ENCODE results near the gene ADIPOR2.
A peak's percentile ranks its signal among the peaks of the same experiment; 100 is the strongest.

The ADIPOR2 gene

GRCh38 chr12:1800401-1801302, 109.8 kb downstream of the ADIPOR2 start:
- TF ChIP-seq REST (IDR thresholded peaks at IDR 0.05; ENCODE audit: insufficient read depth in 1 of 2, low read depth in 2 of 2, low read length in 2 of 2), result no peak
- TF ChIP-seq FOXP2 (optimal IDR thresholded peaks at IDR 0.05; ENCODE audit: borderline replicate concordance, extremely low read depth, extremely low read length, insufficient read depth), result no peak
- TF ChIP-seq POLR2AphosphoS5 (IDR thresholded peaks at IDR 0.05; ENCODE audit: low read depth, low read length), result no peak
- TF ChIP-seq SIN3A (IDR thresholded peaks at IDR 0.05; ENCODE audit: borderline replicate concordance, insufficient read depth, low read length), result no peak

DNA sequence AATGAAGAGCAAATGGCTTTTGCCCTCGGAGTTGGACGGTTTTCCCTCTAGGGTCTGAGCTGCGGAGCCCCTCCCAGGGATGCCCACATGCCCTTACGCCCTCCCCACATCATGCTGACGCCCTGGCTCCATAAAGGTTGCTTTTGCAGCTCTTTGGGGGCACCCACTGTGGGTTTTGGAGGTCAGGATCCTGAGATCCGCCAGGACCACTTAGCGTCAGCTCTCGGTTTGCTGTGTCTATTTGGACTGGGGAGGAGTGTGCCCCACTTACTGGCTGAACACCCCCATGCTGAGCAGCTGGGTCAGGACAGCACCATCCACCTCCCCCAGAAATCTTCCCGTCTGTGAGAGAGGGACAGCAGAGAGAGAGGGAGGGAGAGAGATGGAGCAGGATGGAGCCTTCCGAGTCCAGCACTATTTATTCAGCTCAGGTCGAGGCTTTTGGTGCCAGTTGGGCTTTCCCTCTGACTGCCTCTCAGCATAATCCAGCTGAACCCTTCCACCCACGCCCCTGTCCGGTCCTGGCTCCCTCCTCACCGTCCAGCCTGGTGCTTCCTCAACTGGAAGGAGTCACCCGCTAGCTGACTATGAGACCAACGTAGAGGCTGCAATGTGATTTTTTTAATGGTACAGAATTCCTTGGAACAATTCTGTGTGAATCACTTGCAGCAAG, 110.6 kb downstream of the ADIPOR2 start:
- no peak for TF ChIP-seq POLR2AphosphoS5 (IDR thresholded peaks at IDR 0.05; ENCODE audit: low read depth, low read length)
- TF ChIP-seq SIN3A (IDR thresholded peaks at IDR 0.05; ENCODE audit: borderline replicate concordance, insufficient read depth, low read length), result no peak
- TF ChIP-seq TAF1 (IDR thresholded peaks at IDR 0.05; ENCODE audit: borderline replicate concordance, insufficient read depth, low read length), result no peak
- TF ChIP-seq REST (IDR thresholded peaks at IDR 0.05; ENCODE audit: insufficient read depth in 1 of 2, low read depth in 2 of 2, low read length in 2 of 2), result no peak
- TF ChIP-seq FOXP2 (optimal IDR thresholded peaks at IDR 0.05; ENCODE audit: borderline replicate concordance, extremely low read depth, extremely low read length, insufficient read depth), result no peak

- TF ChIP-seq FOXP2 (optimal IDR thresholded peaks at IDR 0.05; ENCODE audit: borderline replicate concordance, extremely low read depth, extremely low read length, insufficient read depth) (no peak), SIN3A (IDR thresholded peaks at IDR 0.05; ENCODE audit: borderline replicate concordance, insufficient read depth, low read length) (no peak), POLR2AphosphoS5 (IDR thresholded peaks at IDR 0.05; ENCODE audit: low read depth, low read length) (no peak), TAF1 (IDR thresholded peaks at IDR 0.05; ENCODE audit: borderline replicate concordance, insufficient read depth, low read length) (no peak), REST (IDR thresholded peaks at IDR 0.05; ENCODE audit: insufficient read depth in 1 of 2, low read depth in 2 of 2, low read length in 2 of 2) (no peak)
These were observed 112.9 kb downstream of the ADIPOR2 start for GRCh38 chr12:1803736-1804135.

- TF ChIP-seq TAF1 (IDR thresholded peaks at IDR 0.05; ENCODE audit: borderline replicate concordance, insufficient read depth, low read length) (no peak), FOXP2 (optimal IDR thresholded peaks at IDR 0.05; ENCODE audit: borderline replicate concordance, extremely low read depth, extremely low read length, insufficient read depth) (no peak), POLR2AphosphoS5 (IDR thresholded peaks at IDR 0.05; ENCODE audit: low read depth, low read length) (peak; percentile 68; the same call in 1 of the 2 replicates), SIN3A (IDR thresholded peaks at IDR 0.05; ENCODE audit: borderline replicate concordance, insufficient read depth, low read length) (no peak), REST (IDR thresholded peaks at IDR 0.05; ENCODE audit: insufficient read depth in 1 of 2, low read depth in 2 of 2, low read length in 2 of 2) (no peak)
These were observed 113.9 kb downstream of the ADIPOR2 start for GRCh38 chr12:1804545-1805332.

Data from PFSK-1 (cell line).